ENCODE measurements around the gene TRPC4. TPM values are rescaled to one million over a fixed set of nuclear protein-coding genes. Genes with fewer than 3 reads are reported as not detected.

TRPC4 gene
- total RNA-seq, 1 experiment from 2014 or later = 19.0 TPM

- no peak overlapping the region for H3K4me2 ChIP-seq (ENCODE audit: insufficient read depth, insufficient read length, low read length)
- no peak overlapping the region for H3K56ac ChIP-seq (ENCODE audit: insufficient read length, low read depth, low read length)
- no peaks in the 10 kb centered on the region for H4K20me1 ChIP-seq (ENCODE audit: control insufficient read depth, insufficient read depth, insufficient read length)
- H3K23me2 ChIP-seq (ENCODE audit: insufficient read length, low read depth, low read length, poor library complexity, severe bottlenecking) = no peaks in the 10 kb centered on the region
- no CpG with 5 or more reads among the region's 3 CpGs for WGBS (ENCODE audit: extremely low coverage, insufficient read length, low lambda C conversion rate)
- H3T11ph ChIP-seq (ENCODE audit: low read length) = no peak overlapping the region
- H3K4ac ChIP-seq (ENCODE audit: low read depth, low read length) = no peak overlapping the region
- H3K27ac Mint-ChIP-seq = no peak overlapping the region
- H3K4me1 ChIP-seq (ENCODE audit: insufficient read depth, low read length) = no peaks in the 10 kb centered on the region
- no peak overlapping the region for H2AFZ ChIP-seq (ENCODE audit: low read length)
- no peak overlapping the region for H3K9ac ChIP-seq (ENCODE audit: extremely low read depth, insufficient read length, low read length)
- H2BK120ac ChIP-seq (ENCODE audit: low read depth, low read length, poor library complexity, severe bottlenecking) = no peak overlapping the region
- no peak overlapping the region for H2AK5ac ChIP-seq (ENCODE audit: insufficient read length, low read length)
- H2BK5ac ChIP-seq (ENCODE audit: insufficient read length, low read length) = no peak overlapping the region
- no peak overlapping the region for H2BK12ac ChIP-seq (ENCODE audit: insufficient read length, low read depth, low read length)
- H3K14ac ChIP-seq (ENCODE audit: insufficient read depth, low read length) = no peak overlapping the region
- no peak overlapping the region for H4K8ac ChIP-seq (replicated peaks; ENCODE audit: insufficient read length, low read depth, low read length)
- no peak overlapping the region for H3K27ac ChIP-seq (ENCODE audit: insufficient read length, low read depth, low read length)
- H3K27me3 Mint-ChIP-seq (ENCODE audit: low read depth) = no peaks in the 10 kb centered on the region
- no peak overlapping the region for H3K18ac ChIP-seq (ENCODE audit: insufficient read length, low read depth, low read length)
- H4K91ac ChIP-seq (ENCODE audit: insufficient read length, low read depth, low read length) = no peak overlapping the region
- no peak for DNase-seq
- TF ChIP-seq CTCF (conservative IDR thresholded peaks at IDR 0.05) = no peak
- H3K79me1 ChIP-seq (ENCODE audit: insufficient read depth, low read depth, low read length, poor library complexity, severe bottlenecking) = no peaks in the 10 kb centered on the region
- H3K4me3 Mint-ChIP-seq = no peak overlapping the region
- no peak overlapping the region for H4K5ac ChIP-seq (ENCODE audit: insufficient read length, low read depth, low read length)
- no peak overlapping the region for H2BK15ac ChIP-seq (ENCODE audit: low read depth, low read length)
- H3K23ac ChIP-seq (ENCODE audit: insufficient read length, low read depth, low read length) = no peak overlapping the region
- no peaks in the 10 kb centered on the region for H3K9me3 Mint-ChIP-seq
- H3K4me1 Mint-ChIP-seq = peaks cover 4 to 9% of the 10 kb centered on the region in 2 experiments; a peak in 3 of 4 replicates
- no peaks in the 10 kb centered on the region for H3K79me2 ChIP-seq (ENCODE audit: insufficient read depth, low read length)
- peaks cover 0 to 4% (median 0%) of the 10 kb centered on the region in 3 experiments; a peak in 1 of 7 replicates for H3K36me3 Mint-ChIP-seq (ENCODE audit: insufficient read depth in 1 of 3, low read depth in 3 of 3)
- no peaks in the 10 kb centered on the region for H3K9me3 ChIP-seq (ENCODE audit: control insufficient read depth, low read depth, low read length)
- no peak overlapping the region for H2BK20ac ChIP-seq (ENCODE audit: low read depth, low read length, poor library complexity, severe bottlenecking)
- no peaks in the 10 kb centered on the region for H3K27me3 ChIP-seq (ENCODE audit: insufficient read depth, low read length)
Measured at GRCh38 chr13:37621811-37622361, 247.7 kb downstream of the TRPC4 start.

Data from H9 (cell line).